Measurements from ENCODE around the gene NEK10.

The NEK10 gene

GRCh38 chr3:27060336-27060735 is 308.8 kb downstream of the NEK10 start:
- TF ChIP-seq CTCF (IDR thresholded peaks at IDR 0.05; ENCODE audit: low read depth, low read length, missing control alignments), result no peak

More at GRCh38 chr3:27060336-27060735, 308.8 kb downstream of the NEK10 start:
- H3K4me3 ChIP-seq (ENCODE audit: low read depth, low read length), result no peak overlapping the region
- DNase-seq (ENCODE audit: low read depth), result no peak

All from GM12864 (cell line).